Coronary artery (tissue), 2 donors: ENCODE measurements around the gene HES4.
"Not testable (repeated sequence)": the region's sequence is repeated elsewhere in the genome, so short reads cannot be mapped to it uniquely, and the experiment has no call there.

Experiments used
- DNase-seq: peaks from one replicate; pipeline ENCODE4 v3.0.0-alpha.2; 2017; ENCODE audit warnings: low spot score
- H3K27ac ChIP-seq, 2 donors: fragments of 200-600 bp; sonication (generic); one replicate each; pipeline ENCODE4 v1.5.1; 2016 to 2019
- H3K4me3 ChIP-seq: fragments of 200-600 bp; sonication (generic); 2 replicates; pipeline ENCODE4 v1.5.1; 2016; ENCODE audit warnings: mild to moderate bottlenecking, moderate library complexity
- CTCF ChIP-seq: fragments of 200-600 bp; sonication (generic); IDR thresholded peaks from one replicate; pipeline ENCODE4 v1.5.1; 2019; ENCODE audit warnings: antibody characterized with exemption

Gene HES4

GRCh38 chr1:1014799-1015681 is 15.1 kb upstream of the HES4 start:
- no peak for TF ChIP-seq CTCF
- Histone ChIP-seq H3K27ac (no peak overlapping the region), H3K4me3 (no peak overlapping the region)
- DNase-seq = no peak

- H3K27ac ChIP-seq = peak overlapping the region; percentile 75 to 97
Observed at GRCh38 chr1:1013922-1014648, 14.2 kb upstream of the HES4 start.

GRCh38 chr1:1013105-1013921 is 13.4 kb upstream of the HES4 start, which contains the start of gene ISG15:
TSS of gene ISG15 (plus strand) at chr1:1013497. CDS start at chr1:1013574, 77 bp downstream.
- no peak for TF ChIP-seq CTCF
- peak; percentile 95 for DNase-seq
- H3K27ac ChIP-seq = peak within 1 kb of the TSS; percentile 75 to 97
- peak within 1 kb of the TSS; percentile 80 for H3K4me3 ChIP-seq

More at GRCh38 chr1:1013922-1014648, 14.2 kb upstream of the HES4 start:
- H3K4me3 ChIP-seq = peak overlapping the region; percentile 80
- TF ChIP-seq CTCF = no peak
- DNase-seq = no peak

GRCh38 chr1:1012736-1013104 is 12.8 kb upstream of the HES4 start:
- peak overlapping the region; percentile 80 for H3K4me3 ChIP-seq
- not testable (repeated sequence) for DNase-seq
- peak overlapping the region; percentile 75 to 97 for H3K27ac ChIP-seq

GRCh38 chr1:1011396-1011949 is 11.6 kb upstream of the HES4 start:
- no peak for DNase-seq
- no peak overlapping the region for H3K27ac ChIP-seq
- TF ChIP-seq CTCF = no peak
- H3K4me3 ChIP-seq = no peak overlapping the region

- not testable (repeated sequence) for H3K27ac ChIP-seq, DNase-seq, H3K4me3 ChIP-seq
Observed at GRCh38 chr1:1010131-1010530, 10.2 kb upstream of the HES4 start.

GRCh38 chr1:1006305-1007159 is 6.6 kb upstream of the HES4 start:
- Histone ChIP-seq H3K4me3 (no peak overlapping the region), H3K27ac (no peak overlapping the region)
- TF ChIP-seq CTCF = no peak
- peak; percentile 68 for DNase-seq
